WTC11 (cell line): ENCODE measurements around the gene PKHD1. TPM values are rescaled to one million over a fixed set of nuclear protein-coding genes. Genes with fewer than 3 reads are reported as not detected.

Experiments used
- ATAC-seq: fragments of 200-7000 bp; cut with Tn5 transposase; 2 replicates; pipeline ENCODE4 v1.10.0; 2021; ENCODE audit warnings: mild to moderate bottlenecking, moderate library complexity
- CTCF ChIA-PET: fragments of 300-600 bp; sonication (Branson Sonifier 250); formaldehyde crosslinking; loops from one replicate; lab custom pipeline; 2021; ENCODE audit warnings: antibody characterized with exemption; lab: Charles Lee
- POLR2A ChIA-PET: fragments of 350-600 bp; sonication (Branson Sonifier 250); formaldehyde crosslinking; loops from one replicate; lab custom pipeline; 2021; ENCODE audit warnings: antibody characterized with exemption; lab: Charles Lee
- DNase-seq: peaks from one replicate; pipeline ENCODE4 v3.0.0; 2021; ENCODE audit warnings: low spot score
- H3K27ac Mint-ChIP-seq: 2 replicates; pipeline ENCODE4 v1.8.0; 2021; ENCODE audit warnings: mixed read lengths
- H3K27me3 Mint-ChIP-seq: 2 replicates; pipeline ENCODE4 v1.8.0; 2021; ENCODE audit warnings: low read depth, mild to moderate bottlenecking, moderate library complexity, mixed read lengths
- H3K36me3 Mint-ChIP-seq: 2 replicates; pipeline ENCODE4 v1.8.0; 2021; ENCODE audit warnings: mixed read lengths
- H3K4me1 Mint-ChIP-seq: 2 replicates; pipeline ENCODE4 v1.8.0; 2022; ENCODE audit warnings: mixed read lengths
- H3K4me3 Mint-ChIP-seq: 2 replicates; pipeline ENCODE4 v1.8.0; 2021; ENCODE audit warnings: mild to moderate bottlenecking, moderate library complexity, mixed read lengths
- H3K9me3 Mint-ChIP-seq: 2 replicates; pipeline ENCODE4 v1.8.0; 2021; ENCODE audit warnings: mixed read lengths
- ATF1 ChIP-seq: sonication (generic); formaldehyde crosslinking; IDR thresholded peaks from 2 replicates; pipeline ENCODE4 v1.8.1; 2023; ENCODE audit warnings: mild to moderate bottlenecking, moderate library complexity, missing genetic modification reagents
- HMGA2 ChIP-seq: fragments of 250-450 bp; sonication (Bioruptor Pico); IDR thresholded peaks from 2 replicates; pipeline ENCODE4 v1.4.0; 2021; ENCODE audit warnings: mild to moderate bottlenecking, moderate library complexity
- IRF1 ChIP-seq: sonication (generic); formaldehyde crosslinking; IDR thresholded peaks from 2 replicates; pipeline ENCODE4 v1.8.0; 2023; ENCODE audit warnings: missing genetic modification reagents
- NFATC4 ChIP-seq: fragments of 250-450 bp; sonication (Bioruptor Pico); IDR thresholded peaks from 2 replicates; pipeline ENCODE4 v1.9.0; 2021; ENCODE audit warnings: mild to moderate bottlenecking
- PREB ChIP-seq: sonication (generic); formaldehyde crosslinking; IDR thresholded peaks from 2 replicates; pipeline ENCODE4 v1.8.1; 2022; ENCODE audit warnings: mild to moderate bottlenecking, missing genetic modification reagents, moderate library complexity, borderline replicate concordance
- ZBTB43 ChIP-seq: sonication (generic); formaldehyde crosslinking; IDR thresholded peaks from 2 replicates; pipeline ENCODE4 v1.8.1; 2023; ENCODE audit warnings: mild to moderate bottlenecking, missing genetic modification reagents
- ZNF281 ChIP-seq: sonication (generic); formaldehyde crosslinking; IDR thresholded peaks from 2 replicates; pipeline ENCODE4 v1.8.0; 2023; ENCODE audit warnings: mild to moderate bottlenecking, missing genetic modification reagents
- ZNF396 ChIP-seq: fragments of 250-450 bp; sonication (Bioruptor Pico); IDR thresholded peaks from 2 replicates; pipeline ENCODE4 v1.8.0; 2021; ENCODE audit warnings: mild to moderate bottlenecking, moderate library complexity, borderline replicate concordance
- total RNA-seq: library from RNA; stranded (reverse); gene quantifications from 3 replicates; pipeline ENCODE4 v1.2.3, GENCODE V29; 2021
- TF ChIP-seq, protein P1 (sequence below): fragments of 250-450 bp; sonication (Bioruptor Pico); IDR thresholded peaks from 2 replicates; pipeline ENCODE4 v1.9.0; 2021; ENCODE audit warnings: moderate library complexity, mild to moderate bottlenecking, inconsistent platforms, borderline replicate concordance
- TF ChIP-seq, protein P2 (sequence below): sonication (generic); formaldehyde crosslinking; IDR thresholded peaks from 2 replicates; pipeline ENCODE4 v1.8.1; 2023; ENCODE audit warnings: mild to moderate bottlenecking, moderate library complexity, missing genetic modification reagents
- TF ChIP-seq, protein P3 (sequence below): sonication (generic); formaldehyde crosslinking; IDR thresholded peaks from 2 replicates; pipeline ENCODE4 v1.8.0; 2022; ENCODE audit warnings: missing genetic modification reagents
- TF ChIP-seq, protein P4 (sequence below): sonication (generic); formaldehyde crosslinking; IDR thresholded peaks from 2 replicates; pipeline ENCODE4 v1.8.0; 2023; ENCODE audit warnings: missing genetic modification reagents, mild to moderate bottlenecking, borderline replicate concordance
- TF ChIP-seq, protein P5 (sequence below): fragments of 250-450 bp; sonication (Bioruptor Pico); IDR thresholded peaks from 2 replicates; pipeline ENCODE4 v2.1.2; 2022; ENCODE audit warnings: mild to moderate bottlenecking, moderate library complexity

PKHD1 gene
- total RNA-seq, 1 experiment from 2014 or later, result 0.15 TPM

DNA sequence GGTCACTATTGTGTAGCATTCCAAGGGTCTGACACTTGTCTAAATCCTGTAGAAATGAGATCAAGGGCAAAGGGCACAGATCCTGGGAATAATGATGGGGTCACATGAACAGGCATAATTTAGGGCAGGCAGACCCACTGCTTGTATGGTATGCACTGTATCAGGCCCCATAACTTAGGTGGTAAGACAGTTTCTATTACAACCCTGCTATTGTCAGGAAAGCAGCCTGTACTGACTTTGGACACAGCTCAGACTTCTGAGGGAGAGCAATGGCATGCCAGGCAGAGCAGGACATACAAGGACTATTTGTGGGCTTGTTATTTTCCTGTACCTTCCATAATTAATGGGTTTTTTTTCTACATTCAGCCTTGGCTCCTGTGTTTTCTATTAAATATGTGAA, 286.8 kb downstream of the PKHD1 start:
- Mint-ChIP-seq H3K27me3 (no peaks in the 10 kb centered on the region), H3K36me3 (peaks cover 28% of the 10 kb centered on the region), H3K9me3 (peaks cover 46% of the 10 kb centered on the region), H3K4me1 (no peaks in the 10 kb centered on the region), H3K27ac (no peak overlapping the region), H3K4me3 (no peak overlapping the region)
- POLR2A ChIA-PET, result no interaction called here
- no peak for ATAC-seq
- no peak for DNase-seq
- TF ChIP-seq ZBTB43 (no peak), HMGA2 (CRISPR knock-in tag) (no peak), NFATC4 (CRISPR knock-in tag) (no peak), IRF1 (CRISPR knock-in tag) (no peak)
- TF ChIP-seq, protein P1, sequence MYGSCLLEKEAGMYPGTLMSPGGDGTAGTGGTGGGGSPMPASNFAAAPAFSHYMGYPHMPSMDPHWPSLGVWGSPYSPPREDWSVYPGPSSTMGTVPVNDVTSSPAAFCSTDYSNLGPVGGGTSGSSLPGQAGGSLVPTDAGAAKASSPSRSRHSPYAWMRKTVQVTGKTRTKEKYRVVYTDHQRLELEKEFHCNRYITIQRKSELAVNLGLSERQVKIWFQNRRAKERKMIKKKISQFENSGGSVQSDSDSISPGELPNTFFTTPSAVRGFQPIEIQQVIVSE (CRISPR knock-in tag), result no peak
- TF ChIP-seq, protein P2, sequence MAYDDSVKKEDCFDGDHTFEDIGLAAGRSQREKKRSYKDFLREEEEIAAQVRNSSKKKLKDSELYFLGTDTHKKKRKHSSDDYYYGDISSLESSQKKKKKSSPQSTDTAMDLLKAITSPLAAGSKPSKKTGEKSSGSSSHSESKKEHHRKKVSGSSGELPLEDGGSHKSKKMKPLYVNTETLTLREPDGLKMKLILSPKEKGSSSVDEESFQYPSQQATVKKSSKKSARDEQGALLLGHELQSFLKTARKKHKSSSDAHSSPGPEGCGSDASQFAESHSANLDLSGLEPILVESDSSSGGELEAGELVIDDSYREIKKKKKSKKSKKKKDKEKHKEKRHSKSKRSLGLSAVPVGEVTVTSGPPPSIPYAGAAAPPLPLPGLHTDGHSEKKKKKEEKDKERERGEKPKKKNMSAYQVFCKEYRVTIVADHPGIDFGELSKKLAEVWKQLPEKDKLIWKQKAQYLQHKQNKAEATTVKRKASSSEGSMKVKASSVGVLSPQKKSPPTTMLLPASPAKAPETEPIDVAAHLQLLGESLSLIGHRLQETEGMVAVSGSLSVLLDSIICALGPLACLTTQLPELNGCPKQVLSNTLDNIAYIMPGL (CRISPR knock-in tag), result no peak
- TF ChIP-seq, protein P3, sequence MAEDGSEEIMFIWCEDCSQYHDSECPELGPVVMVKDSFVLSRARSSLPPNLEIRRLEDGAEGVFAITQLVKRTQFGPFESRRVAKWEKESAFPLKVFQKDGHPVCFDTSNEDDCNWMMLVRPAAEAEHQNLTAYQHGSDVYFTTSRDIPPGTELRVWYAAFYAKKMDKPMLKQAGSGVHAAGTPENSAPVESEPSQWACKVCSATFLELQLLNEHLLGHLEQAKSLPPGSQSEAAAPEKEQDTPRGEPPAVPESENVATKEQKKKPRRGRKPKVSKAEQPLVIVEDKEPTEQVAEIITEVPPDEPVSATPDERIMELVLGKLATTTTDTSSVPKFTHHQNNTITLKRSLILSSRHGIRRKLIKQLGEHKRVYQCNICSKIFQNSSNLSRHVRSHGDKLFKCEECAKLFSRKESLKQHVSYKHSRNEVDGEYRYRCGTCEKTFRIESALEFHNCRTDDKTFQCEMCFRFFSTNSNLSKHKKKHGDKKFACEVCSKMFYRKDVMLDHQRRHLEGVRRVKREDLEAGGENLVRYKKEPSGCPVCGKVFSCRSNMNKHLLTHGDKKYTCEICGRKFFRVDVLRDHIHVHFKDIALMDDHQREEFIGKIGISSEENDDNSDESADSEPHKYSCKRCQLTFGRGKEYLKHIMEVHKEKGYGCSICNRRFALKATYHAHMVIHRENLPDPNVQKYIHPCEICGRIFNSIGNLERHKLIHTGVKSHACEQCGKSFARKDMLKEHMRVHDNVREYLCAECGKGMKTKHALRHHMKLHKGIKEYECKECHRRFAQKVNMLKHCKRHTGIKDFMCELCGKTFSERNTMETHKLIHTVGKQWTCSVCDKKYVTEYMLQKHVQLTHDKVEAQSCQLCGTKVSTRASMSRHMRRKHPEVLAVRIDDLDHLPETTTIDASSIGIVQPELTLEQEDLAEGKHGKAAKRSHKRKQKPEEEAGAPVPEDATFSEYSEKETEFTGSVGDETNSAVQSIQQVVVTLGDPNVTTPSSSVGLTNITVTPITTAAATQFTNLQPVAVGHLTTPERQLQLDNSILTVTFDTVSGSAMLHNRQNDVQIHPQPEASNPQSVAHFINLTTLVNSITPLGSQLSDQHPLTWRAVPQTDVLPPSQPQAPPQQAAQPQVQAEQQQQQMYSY (CRISPR knock-in tag), result no peak
- TF ChIP-seq, protein P4, sequence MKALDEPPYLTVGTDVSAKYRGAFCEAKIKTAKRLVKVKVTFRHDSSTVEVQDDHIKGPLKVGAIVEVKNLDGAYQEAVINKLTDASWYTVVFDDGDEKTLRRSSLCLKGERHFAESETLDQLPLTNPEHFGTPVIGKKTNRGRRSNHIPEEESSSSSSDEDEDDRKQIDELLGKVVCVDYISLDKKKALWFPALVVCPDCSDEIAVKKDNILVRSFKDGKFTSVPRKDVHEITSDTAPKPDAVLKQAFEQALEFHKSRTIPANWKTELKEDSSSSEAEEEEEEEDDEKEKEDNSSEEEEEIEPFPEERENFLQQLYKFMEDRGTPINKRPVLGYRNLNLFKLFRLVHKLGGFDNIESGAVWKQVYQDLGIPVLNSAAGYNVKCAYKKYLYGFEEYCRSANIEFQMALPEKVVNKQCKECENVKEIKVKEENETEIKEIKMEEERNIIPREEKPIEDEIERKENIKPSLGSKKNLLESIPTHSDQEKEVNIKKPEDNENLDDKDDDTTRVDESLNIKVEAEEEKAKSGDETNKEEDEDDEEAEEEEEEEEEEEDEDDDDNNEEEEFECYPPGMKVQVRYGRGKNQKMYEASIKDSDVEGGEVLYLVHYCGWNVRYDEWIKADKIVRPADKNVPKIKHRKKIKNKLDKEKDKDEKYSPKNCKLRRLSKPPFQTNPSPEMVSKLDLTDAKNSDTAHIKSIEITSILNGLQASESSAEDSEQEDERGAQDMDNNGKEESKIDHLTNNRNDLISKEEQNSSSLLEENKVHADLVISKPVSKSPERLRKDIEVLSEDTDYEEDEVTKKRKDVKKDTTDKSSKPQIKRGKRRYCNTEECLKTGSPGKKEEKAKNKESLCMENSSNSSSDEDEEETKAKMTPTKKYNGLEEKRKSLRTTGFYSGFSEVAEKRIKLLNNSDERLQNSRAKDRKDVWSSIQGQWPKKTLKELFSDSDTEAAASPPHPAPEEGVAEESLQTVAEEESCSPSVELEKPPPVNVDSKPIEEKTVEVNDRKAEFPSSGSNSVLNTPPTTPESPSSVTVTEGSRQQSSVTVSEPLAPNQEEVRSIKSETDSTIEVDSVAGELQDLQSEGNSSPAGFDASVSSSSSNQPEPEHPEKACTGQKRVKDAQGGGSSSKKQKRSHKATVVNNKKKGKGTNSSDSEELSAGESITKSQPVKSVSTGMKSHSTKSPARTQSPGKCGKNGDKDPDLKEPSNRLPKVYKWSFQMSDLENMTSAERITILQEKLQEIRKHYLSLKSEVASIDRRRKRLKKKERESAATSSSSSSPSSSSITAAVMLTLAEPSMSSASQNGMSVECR (CRISPR knock-in tag), result no peak
- CTCF ChIA-PET, result interaction anchor here (0.6 kb wide), 1 partner anchor 72 kb away, joined by 6 read pairs; no protein-coding TSS in a partner anchor

DNA sequence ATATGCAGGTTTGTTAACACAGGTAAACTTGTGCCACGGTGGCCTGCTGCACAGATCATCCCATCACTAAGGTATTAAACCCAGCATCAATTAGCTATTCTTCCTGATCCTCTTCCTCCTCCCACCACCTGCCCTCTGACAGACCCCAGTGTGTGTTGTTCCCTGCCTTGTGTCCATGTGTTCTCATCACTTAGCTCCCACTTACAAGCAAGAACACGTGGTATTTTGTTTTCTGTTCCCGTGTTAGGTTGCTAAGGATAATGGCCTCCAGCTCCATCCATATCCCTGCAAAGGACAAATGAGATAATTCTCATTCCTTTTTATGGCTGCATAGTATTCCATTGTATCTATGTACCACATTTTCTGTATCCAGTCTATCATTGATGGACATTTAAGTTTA, 294.0 kb downstream of the PKHD1 start:
- CTCF ChIA-PET, result no interaction called here
- peaks cover 7% of the 10 kb centered on the region for H3K4me1 Mint-ChIP-seq
- ATAC-seq, result no peak
- H3K4me3 Mint-ChIP-seq, result no peak overlapping the region
- peaks cover 28% of the 10 kb centered on the region for H3K36me3 Mint-ChIP-seq
- DNase-seq, result no peak
- H3K9me3 Mint-ChIP-seq, result peaks cover 46% of the 10 kb centered on the region
- no peak overlapping the region for H3K27ac Mint-ChIP-seq
- POLR2A ChIA-PET, result no interaction called here
- no peaks in the 10 kb centered on the region for H3K27me3 Mint-ChIP-seq
- TF ChIP-seq ZNF396 (CRISPR knock-in tag) (no peak), ZNF281 (no peak), PREB (CRISPR knock-in tag) (no peak), ATF1 (no peak), HMGA2 (CRISPR knock-in tag) (no peak)
- TF ChIP-seq, protein P5, sequence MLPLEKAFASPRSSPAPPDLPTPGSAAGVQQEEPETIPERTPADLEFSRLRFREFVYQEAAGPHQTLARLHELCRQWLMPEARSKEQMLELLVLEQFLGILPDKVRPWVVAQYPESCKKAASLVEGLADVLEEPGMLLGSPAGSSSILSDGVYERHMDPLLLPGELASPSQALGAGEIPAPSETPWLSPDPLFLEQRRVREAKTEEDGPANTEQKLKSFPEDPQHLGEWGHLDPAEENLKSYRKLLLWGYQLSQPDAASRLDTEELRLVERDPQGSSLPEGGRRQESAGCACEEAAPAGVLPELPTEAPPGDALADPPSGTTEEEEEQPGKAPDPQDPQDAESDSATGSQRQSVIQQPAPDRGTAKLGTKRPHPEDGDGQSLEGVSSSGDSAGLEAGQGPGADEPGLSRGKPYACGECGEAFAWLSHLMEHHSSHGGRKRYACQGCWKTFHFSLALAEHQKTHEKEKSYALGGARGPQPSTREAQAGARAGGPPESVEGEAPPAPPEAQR (CRISPR knock-in tag), result no peak
